ENCODE measurements around the gene MRPS30. TPM values are rescaled to one million over a fixed set of nuclear protein-coding genes. Genes with fewer than 3 reads are reported as not detected.
A peak's percentile ranks its signal among the peaks of the same experiment; 100 is the strongest.
"Not testable (repeated sequence)": the region's sequence is repeated elsewhere in the genome, so short reads cannot be mapped to it uniquely, and the experiment has no call there.

The MRPS30 gene
- total RNA-seq = 67.4 and 69.3 TPM in 2 replicates

DNA sequence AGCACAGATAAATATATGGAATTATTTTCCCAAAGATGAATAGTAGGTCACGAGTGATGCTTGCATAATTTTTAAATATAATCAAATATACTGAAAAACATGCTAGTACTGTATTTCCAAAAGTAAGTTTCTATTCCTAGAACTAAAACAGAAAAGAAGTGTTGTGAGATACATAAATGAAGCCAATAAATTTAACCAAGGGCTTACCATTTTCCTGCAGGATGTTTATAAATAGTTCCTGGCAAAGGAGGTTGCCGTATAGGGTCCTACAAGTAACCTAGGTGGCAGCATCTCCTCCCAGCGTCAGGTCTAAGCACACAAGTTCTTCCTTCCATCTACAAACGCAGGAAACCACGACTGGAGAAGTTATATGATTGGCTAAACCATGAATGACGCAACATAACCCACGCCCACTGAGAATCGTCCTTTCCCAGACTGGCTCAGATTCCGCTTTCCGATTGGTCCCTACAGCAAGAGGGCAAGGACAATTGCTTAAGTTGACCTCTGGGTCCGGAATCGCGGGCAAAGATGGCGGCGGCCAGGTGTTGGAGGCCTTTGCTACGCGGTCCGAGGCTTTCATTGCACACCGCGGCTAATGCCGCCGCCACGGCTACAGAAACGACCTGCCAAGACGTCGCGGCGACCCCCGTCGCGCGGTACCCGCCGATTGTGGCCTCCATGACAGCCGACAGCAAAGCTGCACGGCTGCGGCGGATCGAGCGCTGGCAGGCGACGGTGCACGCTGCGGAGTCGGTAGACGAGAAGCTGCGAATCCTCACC lies at the start of gene MRPS30:
TSS of gene MRPS30 (plus strand) at position 513 of the 780 bp plus-strand sequence. CDS start at position 529, 16 bp downstream.
- Mint-ChIP-seq H3K4me1 (peaks cover 26% of the 10 kb centered on the region), H3K27ac (peak within 1 kb of the TSS; percentile 98), H3K4me3 (peak within 1 kb of the TSS; percentile 98), H3K9me3 (no peaks in the 10 kb centered on the region), H3K27me3 (no peaks in the 10 kb centered on the region), H3K36me3 (ENCODE audit: low read depth) (peaks cover 29% of the 10 kb centered on the region)
- intact Hi-C loops (cut with micrococcal nuclease) = loop anchor here (1.0 kb wide), 1 partner anchor 67 kb away; no protein-coding TSS in a partner anchor
- DNase-seq = peak; percentile 97

DNA sequence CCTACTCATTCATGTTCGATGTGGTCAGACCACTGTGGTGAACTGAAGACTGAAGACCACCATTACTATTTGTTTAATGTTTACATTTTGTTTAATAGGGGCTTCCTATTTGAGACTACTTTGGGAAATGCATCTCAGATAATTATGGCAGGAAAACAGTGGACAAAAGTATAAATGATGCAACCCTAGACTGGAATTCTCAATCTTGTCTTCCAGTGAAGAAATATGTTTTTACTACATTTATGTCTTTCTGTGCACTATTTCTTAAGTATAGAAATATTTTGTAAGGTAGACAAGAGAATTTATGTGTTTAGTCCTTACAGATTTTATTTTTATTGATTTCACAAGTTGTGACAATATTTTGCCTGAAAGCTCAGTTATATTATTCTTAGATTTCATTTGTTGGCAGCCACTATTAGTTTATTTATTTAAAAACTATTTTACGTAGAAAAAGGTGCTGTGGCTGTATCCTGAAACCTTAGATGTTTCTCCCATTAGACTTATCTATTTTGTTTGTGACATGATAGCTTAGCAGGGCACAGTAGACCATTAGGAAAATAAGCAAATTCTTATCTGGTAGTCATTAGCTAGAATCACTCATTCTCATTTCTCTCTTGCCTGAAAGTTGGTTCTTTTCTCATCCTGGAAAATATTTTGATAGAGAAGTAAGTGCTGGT lies 39.4 kb upstream of the MRPS30 start:
- intact Hi-C loops (cut with micrococcal nuclease) = no loop called here
- Mint-ChIP-seq H3K27ac (peak overlapping the region; percentile 0), H3K4me3 (no peak overlapping the region), H3K36me3 (ENCODE audit: low read depth) (no peaks in the 10 kb centered on the region), H3K9me3 (no peaks in the 10 kb centered on the region), H3K27me3 (peaks cover 4% of the 10 kb centered on the region), H3K4me1 (no peaks in the 10 kb centered on the region)
- DNase-seq = no peak

DNA sequence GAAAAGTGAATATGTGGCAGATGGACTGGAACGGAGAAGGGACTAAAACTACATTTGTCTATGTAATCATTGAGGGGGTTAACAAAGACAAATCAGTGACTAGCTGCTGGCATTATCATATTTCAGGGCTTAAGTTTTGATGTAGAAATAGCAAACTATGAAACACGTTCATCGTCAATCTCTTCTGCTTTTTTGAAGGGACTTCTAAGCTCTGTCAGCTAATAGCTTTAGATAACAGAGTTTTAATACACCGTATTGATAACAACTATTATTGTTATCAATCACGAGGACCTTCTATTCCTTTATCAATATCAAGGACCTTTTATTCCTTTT lies 38.9 kb upstream of the MRPS30 start:
- H3K9me3 Mint-ChIP-seq = no peaks in the 10 kb centered on the region
- H3K36me3 Mint-ChIP-seq (ENCODE audit: low read depth) = no peaks in the 10 kb centered on the region
- H3K27me3 Mint-ChIP-seq = peaks cover 4% of the 10 kb centered on the region
- H3K4me3 Mint-ChIP-seq = no peak overlapping the region
- no peak for DNase-seq
- no peaks in the 10 kb centered on the region for H3K4me1 Mint-ChIP-seq
- intact Hi-C loops (cut with micrococcal nuclease) = loop anchor here (5.0 kb wide), 1 partner anchor 1038 kb away; no protein-coding TSS in a partner anchor
- no peak overlapping the region for H3K27ac Mint-ChIP-seq

DNA sequence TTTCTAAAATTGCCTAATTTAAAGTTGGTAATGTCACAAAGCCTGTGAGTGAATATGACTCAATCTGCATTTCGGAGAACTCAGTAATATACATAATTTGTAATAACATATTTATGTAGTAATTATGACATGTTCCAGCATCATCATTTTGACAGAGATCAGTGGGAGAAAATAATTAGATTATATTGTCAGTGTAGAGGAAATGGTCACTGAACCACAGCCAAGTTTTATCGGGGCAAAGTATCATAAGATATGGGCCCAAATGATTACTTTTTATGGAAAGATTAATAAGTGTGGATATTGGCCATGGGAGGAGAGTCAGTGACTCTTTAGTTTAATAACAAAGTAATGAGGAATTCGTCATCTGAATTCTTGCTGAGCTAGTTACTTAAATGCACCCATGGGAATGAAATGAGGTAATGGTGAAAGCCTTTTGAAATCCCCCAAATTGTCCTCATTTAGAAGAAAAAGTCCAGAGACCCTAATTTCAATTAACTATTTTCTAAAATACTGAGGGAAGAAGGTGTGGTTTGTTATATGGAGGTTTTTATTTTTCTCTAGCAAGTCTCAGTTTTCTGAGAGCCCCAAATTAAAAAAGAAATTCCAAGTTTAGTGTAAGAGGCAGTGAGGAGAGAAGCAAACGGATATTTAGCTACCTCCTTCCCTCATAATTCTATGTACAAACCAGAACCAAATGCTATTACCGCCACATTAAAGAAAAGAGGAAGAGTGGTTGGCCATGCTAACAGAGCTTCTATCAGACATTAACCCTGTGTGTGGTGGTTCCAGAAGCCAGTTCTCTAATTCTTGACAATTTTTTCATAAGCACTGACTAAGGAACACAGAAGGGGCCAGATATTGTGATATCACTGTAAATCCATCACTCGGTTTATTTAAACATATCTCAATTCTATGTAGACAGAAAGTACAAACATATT lies 37.7 kb upstream of the MRPS30 start:
- H3K36me3 Mint-ChIP-seq (ENCODE audit: low read depth) = no peaks in the 10 kb centered on the region
- no peak overlapping the region for H3K4me3 Mint-ChIP-seq
- no peaks in the 10 kb centered on the region for H3K9me3 Mint-ChIP-seq
- no peak overlapping the region for H3K27ac Mint-ChIP-seq
- intact Hi-C loops (cut with micrococcal nuclease) = loop anchor here (5.0 kb wide), 1 partner anchor 1039 kb away; no protein-coding TSS in a partner anchor
- peaks cover 4% of the 10 kb centered on the region for H3K27me3 Mint-ChIP-seq
- DNase-seq = no peak
- H3K4me1 Mint-ChIP-seq = no peaks in the 10 kb centered on the region

DNA sequence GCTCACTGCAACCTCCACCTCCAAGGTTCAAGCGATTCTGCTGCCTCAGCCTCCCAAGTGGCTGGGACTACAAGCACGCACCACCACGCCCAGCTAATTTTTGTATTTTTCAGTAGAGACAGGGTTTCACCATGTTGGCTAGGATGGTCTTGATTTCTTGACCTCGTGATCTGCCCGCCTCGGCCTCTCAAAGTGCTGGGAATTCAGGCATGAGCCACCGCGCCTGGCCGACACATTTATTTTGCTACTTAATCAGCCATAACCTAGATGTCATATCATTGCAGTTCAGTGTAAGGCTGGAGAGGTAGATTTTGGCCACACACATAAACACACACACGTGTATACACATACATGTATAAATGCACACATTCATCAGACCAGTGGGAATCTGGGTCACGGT lies 36.4 kb upstream of the MRPS30 start:
- DNase-seq; H3K4me3 Mint-ChIP-seq; H3K27me3 Mint-ChIP-seq; H3K4me1 Mint-ChIP-seq; H3K36me3 Mint-ChIP-seq (ENCODE audit: low read depth); H3K27ac Mint-ChIP-seq; H3K9me3 Mint-ChIP-seq: not testable (repeated sequence)
- intact Hi-C loops (cut with micrococcal nuclease) = loop anchor here (2.0 to 5.0 kb wide), 2 partner anchors 236 to 1040 kb away; no protein-coding TSS in a partner anchor

DNA sequence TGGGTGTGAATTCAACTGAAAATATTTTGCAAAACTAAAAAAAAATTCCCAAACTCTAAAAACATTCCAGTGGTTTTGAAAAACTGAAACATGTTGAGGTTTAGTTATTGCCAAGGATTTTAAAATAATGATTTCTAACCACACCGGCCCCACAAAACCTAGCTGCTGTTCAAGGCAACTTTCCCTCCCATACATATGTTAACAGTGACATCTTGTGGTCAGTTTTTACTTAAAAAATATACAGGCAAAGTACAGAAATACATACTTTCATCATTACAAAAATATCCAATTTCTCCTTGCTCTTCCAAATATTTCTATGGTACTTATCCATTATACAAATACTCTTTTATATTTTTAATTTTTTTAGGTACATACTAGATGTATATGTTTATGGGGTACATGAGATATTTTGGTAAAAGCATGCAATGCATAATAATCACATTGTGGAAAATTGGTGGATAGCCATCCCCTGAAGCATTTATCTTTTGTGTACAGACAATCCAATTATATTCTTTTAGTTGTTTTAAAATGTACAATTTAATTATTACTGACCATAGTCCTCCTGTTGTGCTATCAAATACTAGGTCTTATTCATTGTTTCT lies 34.4 kb upstream of the MRPS30 start:
- H3K27me3 Mint-ChIP-seq = peaks cover 4% of the 10 kb centered on the region
- intact Hi-C loops (cut with micrococcal nuclease) = loop anchor here (5.0 kb wide), 1 partner anchor 1042 kb away; no protein-coding TSS in a partner anchor
- no peaks in the 10 kb centered on the region for H3K36me3 Mint-ChIP-seq (ENCODE audit: low read depth)
- H3K27ac Mint-ChIP-seq = no peak overlapping the region
- H3K4me3 Mint-ChIP-seq = no peak overlapping the region
- DNase-seq = no peak
- H3K4me1 Mint-ChIP-seq = no peaks in the 10 kb centered on the region
- no peaks in the 10 kb centered on the region for H3K9me3 Mint-ChIP-seq

DNA sequence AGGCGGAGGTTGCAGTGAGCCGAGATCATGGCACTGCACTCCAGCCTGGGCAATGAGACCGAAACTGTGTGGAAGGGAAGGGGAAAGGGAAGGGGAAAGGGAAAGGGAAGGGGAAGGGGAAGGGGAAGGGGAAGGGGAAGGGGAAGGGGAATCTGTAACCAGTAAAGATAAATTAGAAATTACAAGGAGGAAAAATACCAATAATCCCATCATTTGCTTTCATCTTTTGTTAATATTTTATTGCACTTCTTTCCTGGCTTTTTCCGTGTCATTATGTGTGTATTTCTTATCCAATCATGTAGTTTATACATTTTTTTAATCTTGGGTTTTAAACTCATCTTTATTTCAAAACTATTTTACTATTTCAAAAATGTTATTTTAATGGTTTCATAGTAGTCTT lies 29.6 kb upstream of the MRPS30 start:
- no peak for DNase-seq
- Mint-ChIP-seq H3K4me3 (no peak overlapping the region), H3K27ac (no peak overlapping the region), H3K4me1 (no peaks in the 10 kb centered on the region), H3K27me3 (no peaks in the 10 kb centered on the region), H3K9me3 (no peaks in the 10 kb centered on the region), H3K36me3 (ENCODE audit: low read depth) (no peaks in the 10 kb centered on the region)
- intact Hi-C loops (cut with micrococcal nuclease) = no loop called here

DNA sequence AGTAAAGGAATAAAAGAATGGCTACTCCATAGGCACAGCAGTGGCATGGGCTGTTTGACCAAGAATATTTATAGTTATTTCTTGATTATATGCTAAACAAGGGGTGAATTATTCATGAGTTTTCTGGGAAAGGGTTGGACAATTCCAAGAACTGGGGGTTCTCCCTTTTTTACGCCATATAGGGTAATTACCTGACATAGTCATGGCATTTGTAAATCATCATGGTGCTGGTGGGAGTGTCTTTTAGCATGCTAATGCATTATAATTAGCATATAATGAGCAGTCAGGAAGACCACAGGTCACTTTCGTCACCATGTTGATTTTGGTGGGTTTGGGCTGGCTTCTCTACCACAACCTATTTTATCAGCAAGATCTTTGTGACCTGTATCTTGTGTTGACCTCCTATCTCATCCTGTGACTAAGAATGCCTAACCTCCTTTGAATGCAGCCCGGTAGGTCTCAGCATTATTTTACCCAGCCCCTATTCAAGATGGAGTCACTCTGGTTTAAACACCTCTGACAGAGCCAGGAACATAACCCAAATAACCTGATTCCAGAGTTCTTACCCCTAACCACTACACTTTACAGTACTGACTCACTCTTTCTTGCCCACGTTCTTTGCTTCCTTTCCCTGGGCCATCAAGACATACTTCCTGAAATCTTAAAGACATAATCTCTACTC lies 25.0 kb upstream of the MRPS30 start:
- Mint-ChIP-seq H3K27me3 (no peaks in the 10 kb centered on the region), H3K4me1 (no peaks in the 10 kb centered on the region), H3K36me3 (ENCODE audit: low read depth) (no peaks in the 10 kb centered on the region), H3K4me3 (no peak overlapping the region), H3K9me3 (peaks cover 11% of the 10 kb centered on the region), H3K27ac (no peak overlapping the region)
- intact Hi-C loops (cut with micrococcal nuclease) = no loop called here
- no peak for DNase-seq

DNA sequence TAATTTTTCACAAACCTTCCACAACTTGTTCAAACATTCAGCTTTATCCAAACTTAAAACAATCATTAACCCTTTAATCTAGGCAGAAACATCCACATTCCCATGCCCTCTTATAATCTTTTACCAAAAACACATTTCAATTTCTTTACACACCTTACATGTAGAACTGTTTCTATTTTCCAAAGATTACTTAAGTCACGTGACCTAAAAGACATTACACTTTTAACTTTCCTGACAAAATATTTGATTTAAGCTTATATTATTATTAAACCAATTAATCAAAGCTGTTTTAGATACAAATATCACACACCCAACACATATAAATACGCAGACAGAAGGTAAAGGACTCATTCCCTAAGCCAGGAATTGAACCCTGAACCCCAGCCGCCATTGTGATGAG lies 21.0 kb upstream of the MRPS30 start:
- no peak overlapping the region for H3K27ac Mint-ChIP-seq
- no peaks in the 10 kb centered on the region for H3K4me1 Mint-ChIP-seq
- intact Hi-C loops (cut with micrococcal nuclease) = no loop called here
- DNase-seq = no peak
- H3K36me3 Mint-ChIP-seq (ENCODE audit: low read depth) = no peaks in the 10 kb centered on the region
- peaks cover 13% of the 10 kb centered on the region for H3K9me3 Mint-ChIP-seq
- no peaks in the 10 kb centered on the region for H3K27me3 Mint-ChIP-seq
- H3K4me3 Mint-ChIP-seq = no peak overlapping the region

DNA sequence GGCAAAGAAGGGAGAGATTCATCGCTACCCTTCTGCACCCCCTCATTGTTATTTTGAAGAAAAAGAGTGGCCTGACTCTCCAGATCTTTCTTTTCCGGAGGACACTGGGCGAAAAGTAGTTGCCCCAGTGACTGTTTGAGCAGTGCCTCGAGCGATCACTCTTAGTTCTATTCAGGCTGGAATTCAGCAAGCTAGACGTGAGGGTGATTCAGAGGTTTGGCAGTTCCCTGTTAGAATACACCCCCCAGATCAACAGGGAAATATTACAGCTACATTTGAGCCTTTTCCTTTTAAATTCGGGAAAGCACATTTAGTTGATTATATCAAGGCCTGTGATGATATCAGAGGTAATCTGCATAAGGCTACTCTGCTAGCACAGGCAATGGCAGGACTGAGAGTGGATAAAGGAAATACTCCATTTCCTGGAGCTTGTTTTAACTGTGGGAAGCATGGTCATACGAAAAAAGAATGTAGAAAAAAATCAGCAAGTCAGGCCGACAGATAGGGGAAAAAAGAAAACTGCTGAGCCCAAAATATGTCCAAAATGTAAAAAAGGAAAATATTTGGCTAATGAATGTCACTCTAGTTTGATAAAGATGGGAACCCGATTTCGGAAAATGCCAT lies 19.3 kb upstream of the MRPS30 start:
- H3K4me3 Mint-ChIP-seq; H3K4me1 Mint-ChIP-seq; H3K27me3 Mint-ChIP-seq; H3K36me3 Mint-ChIP-seq (ENCODE audit: low read depth); intact Hi-C loops (cut with micrococcal nuclease); H3K27ac Mint-ChIP-seq: not testable (repeated sequence)
- H3K9me3 Mint-ChIP-seq = peaks cover 23% of the 10 kb centered on the region
- DNase-seq = peak; percentile 8

DNA sequence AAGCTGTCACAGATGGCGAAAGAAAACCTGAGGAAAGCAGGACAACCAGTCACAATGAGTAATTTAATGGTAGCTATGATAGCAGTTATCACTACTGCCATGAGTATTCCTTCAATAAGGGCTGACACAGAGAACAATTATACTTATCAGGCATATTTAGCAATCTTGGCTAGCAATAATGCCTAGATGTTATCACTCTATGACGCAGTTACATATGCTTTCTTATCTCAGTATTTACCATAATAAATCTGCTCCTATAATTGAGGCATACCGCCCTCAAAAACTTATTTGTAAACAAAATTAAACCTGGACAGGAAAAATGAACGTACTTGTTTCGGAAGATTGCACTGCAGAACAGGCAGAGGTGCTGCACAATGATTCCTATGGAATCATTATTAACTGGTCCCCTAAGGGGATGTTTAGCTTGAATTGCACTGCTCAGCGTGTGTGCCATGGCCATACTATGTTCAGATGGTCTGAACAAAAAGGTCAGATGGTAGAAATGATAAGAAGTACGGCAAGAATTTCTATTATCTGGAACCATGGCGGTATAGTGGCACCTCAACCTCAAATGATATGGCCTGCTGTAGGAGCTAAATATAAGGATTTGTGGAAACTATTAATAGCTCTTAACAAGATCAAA lies 16.6 kb upstream of the MRPS30 start:
- H3K27ac Mint-ChIP-seq; intact Hi-C loops (cut with micrococcal nuclease): not testable (repeated sequence)

DNA sequence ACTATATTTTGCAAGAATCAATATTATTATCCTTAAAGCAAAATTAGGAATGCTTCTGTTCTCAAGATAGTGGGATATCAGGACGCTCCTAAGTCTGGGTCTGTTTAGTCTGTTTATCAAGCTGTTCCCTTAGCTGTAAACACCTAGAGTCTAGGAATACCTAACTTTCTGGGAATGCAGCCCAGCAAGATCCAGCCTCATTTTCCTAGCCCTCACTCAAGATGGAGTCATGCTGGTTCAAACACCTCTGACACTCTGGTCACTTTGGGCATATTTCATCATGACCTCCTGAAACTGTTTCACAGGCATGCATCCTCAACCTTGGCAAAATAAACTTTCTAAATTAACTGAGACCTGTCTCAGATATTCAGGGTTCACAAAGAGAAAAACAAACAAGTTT lies 14.4 kb upstream of the MRPS30 start:
- no peaks in the 10 kb centered on the region for H3K27me3 Mint-ChIP-seq
- no peak overlapping the region for H3K4me3 Mint-ChIP-seq
- peaks cover 17% of the 10 kb centered on the region for H3K9me3 Mint-ChIP-seq
- DNase-seq = no peak
- H3K27ac Mint-ChIP-seq = no peak overlapping the region
- H3K4me1 Mint-ChIP-seq = peaks cover 2% of the 10 kb centered on the region
- H3K36me3 Mint-ChIP-seq (ENCODE audit: low read depth) = no peaks in the 10 kb centered on the region
- intact Hi-C loops (cut with micrococcal nuclease) = no loop called here

More for the DNA sequence above, 16.6 kb upstream of the MRPS30 start:
- not testable (repeated sequence) for DNase-seq; H3K27me3 Mint-ChIP-seq; H3K36me3 Mint-ChIP-seq (ENCODE audit: low read depth); H3K4me3 Mint-ChIP-seq; H3K4me1 Mint-ChIP-seq
- H3K9me3 Mint-ChIP-seq = peaks cover 17% of the 10 kb centered on the region
